Measurements from ENCODE around the gene GALNTL6.
"Not testable (repeated sequence)": the region's sequence is repeated elsewhere in the genome, so short reads cannot be mapped to it uniquely, and the experiment has no call there.

Gene GALNTL6

GRCh38 chr4:172830295-172830764 is 1017.1 kb downstream of the GALNTL6 start:
- peak; percentile 44 for DNase-seq

GRCh38 chr4:172836661-172837060 is 1023.5 kb downstream of the GALNTL6 start:
- DNase-seq = peak; percentile 4

DNA sequence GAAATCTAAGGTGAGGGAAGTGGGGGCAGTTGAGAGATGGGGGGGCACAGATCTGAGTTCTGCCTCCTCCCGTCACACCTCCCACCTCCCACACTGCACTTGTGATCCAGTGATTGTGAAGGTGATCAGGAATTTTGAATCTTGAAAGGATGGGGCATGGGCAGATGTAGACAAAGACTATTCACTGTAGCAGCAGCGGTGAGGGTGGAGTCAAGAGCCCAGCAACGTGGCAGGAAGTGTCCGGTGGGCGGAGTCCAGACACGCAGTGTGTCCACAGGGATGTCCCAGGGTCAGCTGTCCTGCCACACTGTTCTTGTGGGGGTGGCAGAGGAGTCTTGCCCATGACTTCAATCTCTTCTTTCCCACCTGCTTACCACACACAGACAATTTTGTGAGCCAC is 1024.9 kb downstream of the GALNTL6 start:
- DNase-seq = no peak

- no peak for DNase-seq
Measured at GRCh38 chr4:172838943-172839342, 1025.7 kb downstream of the GALNTL6 start.

- peak; percentile 25 for DNase-seq
Measured at GRCh38 chr4:172842779-172843178, 1029.6 kb downstream of the GALNTL6 start.

DNA sequence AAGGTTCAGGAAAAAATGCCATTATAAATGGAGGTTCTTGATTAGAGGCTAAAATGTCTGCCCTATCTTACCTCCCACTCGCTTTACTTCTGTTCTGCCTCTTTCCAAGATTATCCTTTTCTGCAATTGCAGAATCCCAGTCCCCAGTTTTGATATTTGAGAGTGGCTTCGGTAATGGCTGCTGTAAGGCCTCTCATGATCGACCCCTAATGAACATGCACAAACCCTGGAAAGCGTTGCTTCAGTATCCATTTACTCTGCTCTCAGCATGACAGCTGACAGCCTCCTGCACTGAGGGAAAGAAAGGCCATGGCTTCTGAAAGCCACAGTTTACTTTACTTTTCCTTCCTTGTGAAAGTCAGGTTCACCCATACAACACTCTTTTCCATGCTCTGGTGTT is 1030.0 kb downstream of the GALNTL6 start:
- DNase-seq = no peak

- no peak for DNase-seq
Measured at GRCh38 chr4:172844556-172844955, 1031.4 kb downstream of the GALNTL6 start.

DNA sequence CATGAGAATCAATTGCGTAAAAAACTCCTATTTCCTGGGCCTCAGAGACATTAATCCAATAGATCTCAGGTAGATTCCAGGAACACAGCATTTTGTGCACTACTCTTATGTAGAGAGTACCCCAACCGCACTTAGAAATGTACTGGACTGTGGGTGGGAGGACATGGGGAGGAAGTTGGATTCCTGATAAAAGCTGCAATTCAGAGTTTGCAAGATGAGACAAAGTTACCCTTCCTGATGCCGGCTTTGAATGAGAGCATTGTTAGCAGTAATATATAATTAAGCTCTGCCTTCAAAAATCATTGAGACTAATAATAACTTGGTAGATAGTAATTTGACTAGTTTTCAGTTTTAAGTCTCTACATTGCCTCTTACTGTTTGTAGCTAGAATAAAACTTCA is 1032.1 kb downstream of the GALNTL6 start:
- DNase-seq = no peak

DNA sequence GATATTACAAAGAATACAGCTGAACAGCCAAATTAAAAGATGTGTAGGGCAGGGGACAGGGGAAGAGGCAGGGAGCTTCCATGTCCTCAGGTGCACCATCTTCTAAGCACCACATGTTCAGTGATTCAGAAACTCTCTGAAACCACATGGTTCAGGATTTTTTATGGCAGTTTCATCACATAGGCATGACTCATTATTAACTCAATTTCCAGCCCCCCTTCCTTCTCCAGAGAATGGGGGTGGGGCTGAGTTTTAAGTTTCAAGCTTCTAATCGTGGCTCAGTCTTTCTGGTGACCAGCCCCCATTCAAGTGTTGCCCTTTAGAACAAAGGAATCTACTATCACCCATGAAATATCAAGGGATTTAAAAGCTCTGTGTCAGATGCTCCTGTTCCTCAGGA is 1037.6 kb downstream of the GALNTL6 start:
- no peak for DNase-seq

DNA sequence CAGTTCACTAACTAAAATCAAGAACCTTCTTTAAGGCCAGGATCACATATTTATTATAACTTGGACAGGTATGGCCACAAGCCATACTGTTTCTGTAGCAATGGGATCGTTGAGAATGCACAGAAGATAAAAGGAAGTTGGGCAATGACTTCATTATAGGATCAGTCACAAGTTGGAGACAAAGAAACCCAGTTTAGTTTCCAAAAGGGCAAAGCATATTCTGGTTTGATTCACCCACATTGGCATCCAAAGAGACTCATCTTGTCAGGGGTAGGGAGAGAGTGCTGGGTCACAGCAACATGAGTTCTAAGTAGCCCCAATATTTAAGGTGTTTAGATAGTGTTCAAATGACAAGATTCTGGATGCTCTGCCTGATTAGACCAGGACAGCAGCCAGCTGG is 1038.3 kb downstream of the GALNTL6 start:
- no peak for DNase-seq

DNA sequence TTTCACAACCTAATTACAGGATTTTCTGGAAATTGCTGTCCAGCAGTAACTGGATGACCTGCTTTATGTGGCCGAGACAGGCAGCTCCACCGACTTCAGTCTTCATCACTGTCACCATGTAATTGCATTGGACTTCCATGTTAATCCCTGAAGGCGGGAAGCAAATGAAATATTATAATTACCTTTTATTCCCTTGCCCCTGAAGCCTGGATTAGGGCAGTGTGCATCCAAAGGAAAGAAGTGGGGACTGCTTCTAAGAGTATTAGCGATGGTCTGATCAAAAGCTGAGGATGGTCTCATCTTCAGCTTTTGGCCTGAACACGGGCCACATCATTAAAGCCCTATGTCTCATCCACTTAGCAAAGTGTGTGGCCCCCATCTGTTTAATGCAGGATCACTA is 1043.8 kb downstream of the GALNTL6 start:
- DNase-seq = no peak

GRCh38 chr4:172858731-172859230 is 1045.6 kb downstream of the GALNTL6 start:
- no peak for DNase-seq

DNA sequence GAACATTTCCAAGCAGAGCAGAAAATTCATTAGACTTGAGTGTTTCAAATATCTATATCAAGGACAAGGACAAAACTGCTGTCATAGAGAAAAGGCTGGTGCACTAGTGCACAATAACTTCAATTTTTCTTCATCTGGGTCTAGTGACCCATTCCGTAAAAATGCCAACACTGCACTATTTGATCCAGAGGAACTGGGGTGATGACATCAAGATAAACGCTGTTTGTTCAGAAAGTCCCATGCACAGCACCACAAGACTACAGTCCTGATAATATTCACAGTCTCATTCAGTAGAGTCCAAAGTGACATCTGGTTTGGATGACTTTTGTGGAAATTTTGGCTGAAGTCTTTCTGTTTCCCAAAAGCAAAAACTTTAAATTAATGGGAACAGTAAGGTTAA is 1051.9 kb downstream of the GALNTL6 start:
- DNase-seq = no peak

- DNase-seq = no peak
Measured at GRCh38 chr4:172865531-172866127, 1052.4 kb downstream of the GALNTL6 start.

GRCh38 chr4:172866421-172866820 is 1053.2 kb downstream of the GALNTL6 start:
- DNase-seq = no peak

- DNase-seq = no peak
Measured at GRCh38 chr4:172867835-172868234, 1054.6 kb downstream of the GALNTL6 start.

DNA sequence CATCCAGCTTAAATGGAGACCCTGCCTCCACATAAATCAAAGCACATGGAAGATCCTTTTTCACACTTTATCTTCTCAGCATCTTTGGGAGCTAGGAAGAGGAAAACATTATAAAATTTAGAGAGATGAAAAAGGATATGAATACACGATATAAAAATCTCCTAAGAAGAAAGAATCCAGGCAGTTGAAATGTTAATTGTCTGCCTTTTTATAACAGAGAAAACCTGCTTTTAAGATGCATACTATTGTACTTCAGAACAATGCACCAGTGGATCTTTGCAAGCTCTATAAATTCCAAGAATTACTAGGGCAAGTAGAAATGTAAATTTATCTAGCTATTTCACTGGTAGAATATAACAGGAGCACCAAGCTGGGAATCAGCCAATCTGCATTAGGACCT is 1055.1 kb downstream of the GALNTL6 start:
- no peak for DNase-seq

DNA sequence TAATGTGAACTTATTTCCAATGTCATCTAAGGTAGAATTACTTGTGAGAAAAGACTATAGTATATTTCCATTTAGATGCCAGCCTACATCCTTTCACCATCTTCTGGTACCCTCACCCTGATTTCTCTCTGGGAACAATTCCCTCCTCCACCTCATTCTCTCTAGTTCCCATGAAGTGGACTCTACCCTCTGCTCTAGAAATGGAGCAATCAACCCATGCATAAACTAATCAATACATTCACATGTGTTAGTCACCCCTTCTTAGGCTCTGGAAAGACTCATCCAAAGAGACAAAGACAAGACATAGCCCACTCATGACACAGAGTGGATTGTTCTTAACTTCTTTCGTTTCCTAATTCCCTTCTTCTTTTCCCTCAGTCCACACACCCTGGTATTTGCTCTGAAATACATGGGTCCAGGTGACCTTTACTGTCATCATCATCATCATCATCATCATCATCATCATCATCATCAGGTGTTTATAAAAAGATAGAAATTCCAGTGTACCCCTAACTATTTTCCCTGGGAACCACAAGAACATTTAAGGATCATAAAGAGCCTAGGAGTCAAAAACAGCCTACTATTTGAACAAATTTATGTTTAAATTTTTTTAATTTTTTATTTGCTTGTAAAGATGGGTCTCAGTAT is 1056.5 kb downstream of the GALNTL6 start:
- DNase-seq = no peak

GRCh38 chr4:172871381-172871780 is 1058.2 kb downstream of the GALNTL6 start:
- no peak for DNase-seq

DNA sequence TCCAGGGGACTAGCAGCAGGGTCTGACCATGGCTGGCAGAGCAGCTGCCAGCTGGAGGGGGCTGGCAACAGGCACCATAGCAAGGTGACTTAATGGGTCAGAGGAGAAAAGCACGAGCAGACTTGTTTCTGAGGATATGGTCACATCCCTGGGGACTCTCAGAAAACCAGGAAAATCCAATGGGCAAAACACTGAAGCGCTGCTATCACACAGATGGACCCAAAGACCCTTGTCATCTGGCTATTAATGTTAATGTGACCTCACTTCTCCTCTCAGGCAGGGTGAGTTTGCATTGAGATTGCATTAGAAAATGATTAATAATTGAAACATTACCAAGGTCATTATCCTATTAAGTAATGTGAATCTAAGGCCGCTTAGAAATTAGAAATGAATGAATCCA is 1061.7 kb downstream of the GALNTL6 start:
- no peak for DNase-seq

- no peak for DNase-seq
Measured at GRCh38 chr4:172876394-172876793, 1063.2 kb downstream of the GALNTL6 start.

- DNase-seq = no peak
Measured at GRCh38 chr4:172881645-172882044, 1068.4 kb downstream of the GALNTL6 start.

GRCh38 chr4:172887358-172887757 is 1074.2 kb downstream of the GALNTL6 start:
- not testable (repeated sequence) for DNase-seq

DNA sequence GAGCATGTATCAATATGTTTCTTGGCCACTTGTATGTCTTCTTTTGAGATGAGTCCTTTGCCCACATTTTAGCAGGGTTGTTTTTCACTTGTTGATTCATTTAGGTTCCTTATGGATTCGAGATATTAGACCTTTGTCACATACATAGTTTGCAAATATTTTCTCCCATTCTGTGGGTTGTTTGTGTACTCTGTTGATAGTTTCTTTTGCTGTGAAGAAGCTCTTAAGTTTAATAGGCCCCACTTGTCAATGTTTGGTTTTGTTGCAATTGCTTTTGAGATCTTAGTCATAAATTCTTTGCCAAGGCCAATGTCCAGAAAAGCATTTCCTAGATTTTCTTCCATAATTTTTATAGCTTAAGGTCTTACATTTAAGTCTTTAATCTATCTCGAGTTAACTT is 1074.8 kb downstream of the GALNTL6 start:
- no peak for DNase-seq

DNA sequence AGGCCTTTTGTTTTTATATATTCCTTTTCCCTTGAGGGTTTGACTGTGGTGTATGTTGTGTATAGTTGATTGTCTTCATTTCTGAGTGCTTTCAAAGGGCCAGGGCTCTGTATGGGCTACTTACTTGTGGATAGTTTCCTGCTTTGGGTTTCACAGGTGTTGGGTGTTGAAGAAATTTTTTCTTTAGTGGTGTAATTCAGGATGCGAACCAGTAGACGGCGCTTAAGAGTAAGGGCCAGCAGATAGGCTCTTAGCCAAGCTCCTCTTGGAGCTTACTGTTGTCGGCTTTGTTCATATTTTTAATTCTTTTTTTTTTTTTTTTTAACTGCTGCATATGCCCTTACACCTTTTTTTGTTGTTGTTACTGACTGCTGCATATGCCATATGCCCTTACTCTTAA is 1079.1 kb downstream of the GALNTL6 start:
- DNase-seq = no peak
